Type B pancreatic cell (in vitro differentiated cells): ENCODE results near the gene ZC3H12D. TPM values are rescaled to one million over a fixed set of nuclear protein-coding genes. Genes with fewer than 3 reads are reported as not detected.

Source experiments
- DNase-seq: peaks from one replicate; pipeline ENCODE4 v3.0.0; 2021; ENCODE audit warnings: mixed read lengths; ENCODE audit not compliant: unreplicated experiment; ENCODE audit errors: extremely low spot score
- H3K27ac Mint-ChIP-seq: 2 replicates; pipeline ENCODE4 v1.8.0; 2021; ENCODE audit warnings: mild to moderate bottlenecking, mixed read lengths
- H3K27me3 Mint-ChIP-seq: 2 replicates; pipeline ENCODE4 v1.8.0; 2021; ENCODE audit warnings: mixed read lengths
- H3K36me3 Mint-ChIP-seq: 2 replicates; pipeline ENCODE4 v1.8.0; 2021; ENCODE audit warnings: mixed read lengths
- H3K4me1 Mint-ChIP-seq: one replicate; pipeline ENCODE4 v1.8.0; 2021; ENCODE audit warnings: mixed read lengths; ENCODE audit not compliant: unreplicated experiment
- H3K4me3 Mint-ChIP-seq: 2 replicates; pipeline ENCODE4 v1.8.0; 2021; ENCODE audit warnings: mild to moderate bottlenecking, mixed read lengths
- H3K9me3 Mint-ChIP-seq: 2 replicates; pipeline ENCODE4 v1.8.0; 2021; ENCODE audit warnings: mixed read lengths
- CTCF ChIP-seq: fragments of 200-600 bp; sonication (generic); conservative IDR thresholded peaks from 2 replicates; pipeline ENCODE4 v1.5.0; 2021; ENCODE audit warnings: antibody characterized with exemption, mild to moderate bottlenecking
- total RNA-seq: library from RNA; stranded (reverse); gene quantifications from 2 replicates; pipeline ENCODE4 v1.2.1, GENCODE V29; 2021; ENCODE audit warnings: low replicate concordance

Gene ZC3H12D
- total RNA-seq, 1 donor from 2014 or later: 0.58 TPM

GRCh38 chr6:149459761-149460160 is 25.1 kb downstream of the ZC3H12D start:
- Mint-ChIP-seq H3K4me3 (no peak overlapping the region), H3K27ac (no peak overlapping the region), H3K9me3 (no peaks in the 10 kb centered on the region), H3K36me3 (no peaks in the 10 kb centered on the region), H3K4me1 (peaks cover 11% of the 10 kb centered on the region), H3K27me3 (peaks cover 10% of the 10 kb centered on the region)
- no peak for DNase-seq
- no peak for TF ChIP-seq CTCF

DNA sequence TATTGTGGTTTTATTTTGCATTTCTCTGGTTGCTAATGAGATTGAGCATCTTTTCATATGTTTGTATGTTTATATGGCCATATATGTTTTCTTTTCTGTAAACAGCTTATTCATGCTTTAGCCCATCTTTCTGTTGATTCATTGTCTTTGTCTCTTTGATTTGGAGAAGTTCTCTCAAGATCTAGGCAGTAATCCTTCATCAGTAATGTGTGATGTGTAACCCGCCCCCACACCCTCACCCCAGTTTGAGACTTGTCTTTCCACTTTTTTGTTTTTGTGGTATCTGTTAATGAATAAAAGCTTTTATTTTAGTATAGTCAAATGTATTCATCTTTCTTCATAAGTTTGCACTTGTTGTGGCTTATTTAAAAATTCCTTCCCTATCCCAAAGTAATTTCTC is 26.0 kb downstream of the ZC3H12D start:
- Mint-ChIP-seq H3K27ac (no peak overlapping the region), H3K4me1 (peaks cover 3% of the 10 kb centered on the region), H3K4me3 (no peak overlapping the region), H3K27me3 (peaks cover 11% of the 10 kb centered on the region), H3K9me3 (no peaks in the 10 kb centered on the region), H3K36me3 (no peaks in the 10 kb centered on the region)
- no peak for DNase-seq
- no peak for TF ChIP-seq CTCF

DNA sequence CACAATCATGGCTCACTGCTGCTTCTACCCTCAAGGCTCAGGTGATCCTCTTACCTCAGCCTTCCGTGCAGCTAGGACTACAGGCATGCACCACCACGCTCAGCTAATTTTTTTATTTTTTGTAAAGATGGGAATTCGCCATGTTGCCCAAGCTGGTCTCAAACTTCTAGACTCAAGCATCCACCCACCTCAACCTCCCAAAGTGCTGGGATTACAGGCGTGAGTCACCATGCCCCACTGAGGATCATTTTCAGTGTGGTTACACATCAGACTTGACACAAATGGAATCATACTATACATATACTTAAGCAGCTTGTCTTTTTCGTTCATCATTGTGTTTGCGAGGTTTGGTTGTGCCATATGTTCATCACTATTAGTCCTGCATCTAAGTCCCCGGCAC is 26.6 kb downstream of the ZC3H12D start:
- Mint-ChIP-seq H3K4me3 (no peak overlapping the region), H3K27me3 (peaks cover 12% of the 10 kb centered on the region), H3K4me1 (no peaks in the 10 kb centered on the region), H3K36me3 (no peaks in the 10 kb centered on the region), H3K27ac (no peak overlapping the region), H3K9me3 (no peaks in the 10 kb centered on the region)
- no peak for DNase-seq
- no peak for TF ChIP-seq CTCF

- H3K27me3 Mint-ChIP-seq: peaks cover 15% of the 10 kb centered on the region
- TF ChIP-seq CTCF: no peak
- H3K27ac Mint-ChIP-seq: no peak overlapping the region
- H3K9me3 Mint-ChIP-seq: no peaks in the 10 kb centered on the region
- no peak overlapping the region for H3K4me3 Mint-ChIP-seq
- no peaks in the 10 kb centered on the region for H3K36me3 Mint-ChIP-seq
- no peak for DNase-seq
- H3K4me1 Mint-ChIP-seq: no peaks in the 10 kb centered on the region
Observed at GRCh38 chr6:149457316-149457884, 27.4 kb downstream of the ZC3H12D start.

DNA sequence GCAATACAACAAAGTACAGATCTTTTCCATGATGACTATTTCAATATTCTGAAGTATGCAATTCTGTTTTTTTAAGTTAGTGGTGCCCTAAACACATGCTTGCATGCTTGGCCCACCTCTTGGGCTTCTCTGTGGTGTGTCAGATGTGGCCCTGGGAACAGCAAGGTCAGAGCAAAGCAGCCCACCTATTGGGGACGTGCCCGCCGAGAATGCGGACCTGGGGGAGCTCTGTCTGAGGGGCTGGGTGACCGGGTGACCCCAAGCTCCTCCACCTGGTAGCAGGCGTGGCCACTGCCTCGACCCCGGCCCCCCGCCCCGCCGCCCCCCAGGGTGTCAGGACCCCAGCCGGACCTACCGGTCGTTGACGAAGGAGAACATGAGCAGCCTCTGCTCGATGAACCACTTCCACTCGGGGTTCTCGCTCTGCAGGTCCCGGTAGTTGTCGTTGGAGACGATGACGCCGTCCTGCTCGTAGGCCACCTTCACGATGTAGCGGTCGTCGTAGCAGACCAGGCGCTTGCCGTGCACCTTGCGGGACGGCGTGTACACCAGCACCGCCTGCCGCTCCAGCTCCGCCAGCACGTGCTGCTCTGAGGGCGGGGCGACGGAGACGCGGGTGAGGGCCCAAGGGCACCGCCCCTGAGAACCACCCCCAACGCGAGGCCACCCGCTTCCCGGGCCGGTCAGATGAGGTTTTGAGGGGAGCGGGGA is 28.3 kb downstream of the ZC3H12D start:
- Mint-ChIP-seq H3K9me3 (no peaks in the 10 kb centered on the region), H3K4me3 (no peak overlapping the region), H3K4me1 (no peaks in the 10 kb centered on the region), H3K27me3 (peaks cover 22% of the 10 kb centered on the region), H3K27ac (no peak overlapping the region), H3K36me3 (no peaks in the 10 kb centered on the region)
- no peak for DNase-seq
- TF ChIP-seq CTCF: no peak
